H1 (cell line): ENCODE results near the gene TMEM129. TPM values are rescaled to one million over a fixed set of nuclear protein-coding genes. Genes with fewer than 3 reads are reported as not detected.

Experiments used
- CTCF ChIA-PET: fragments of 300-600 bp; sonication (Branson Sonifier 250); formaldehyde crosslinking; loops from one replicate; lab custom pipeline; 2021; ENCODE audit not compliant: partially characterized antibody; lab: Charles Lee
- POLR2A ChIA-PET: fragments of 300-600 bp; sonication (Branson Sonifier 250); formaldehyde crosslinking; loops from one replicate; lab custom pipeline; 2021; ENCODE audit warnings: inconsistent platforms; ENCODE audit not compliant: partially characterized antibody; lab: Charles Lee
- DNase-seq, 2 experiments: peaks; one replicate each; pipeline versions ENCODE4 v3.0.0 to v3.0.0-alpha.2; 2010 to 2022; ENCODE audit warnings: low spot score in 2 of 2, low read depth in 1 of 2, mixed read lengths in 1 of 2
- FAIRE-seq: peaks from 2 replicates; lab custom pipeline; 2011; peaks lifted over from hg19 to GRCh38; lab: Jason Lieb, UNC
- H2AFZ ChIP-seq: 2 replicates; pipeline ENCODE4 v1.8.1; 2012; ENCODE audit warnings: low read length, inconsistent platforms
- H2AK5ac ChIP-seq: 2 replicates; pipeline ENCODE4 v1.6.1; 2013; ENCODE audit warnings: low read depth, low read length
- H2BK120ac ChIP-seq: replicated peaks from 2 replicates; pipeline ENCODE3; 2013; ENCODE audit warnings: low read depth, low read length, inconsistent platforms
- H2BK12ac ChIP-seq: 2 replicates; pipeline ENCODE4 v1.6.1; 2013; ENCODE audit warnings: low read depth, low read length
- H2BK15ac ChIP-seq: 2 replicates; pipeline ENCODE4 v1.6.1; 2013; ENCODE audit warnings: low read length
- H2BK20ac ChIP-seq: 2 replicates; pipeline ENCODE4 v1.6.1; 2013; ENCODE audit warnings: low read length
- H2BK5ac ChIP-seq: 2 replicates; pipeline ENCODE4 v1.6.1; 2013; ENCODE audit warnings: low read depth, low read length
- H3K14ac ChIP-seq: 2 replicates; pipeline ENCODE4 v1.6.1; 2013; ENCODE audit warnings: inconsistent platforms; ENCODE audit not compliant: insufficient read length
- H3K18ac ChIP-seq: 2 replicates; pipeline ENCODE4 v1.6.1; 2013; ENCODE audit warnings: low read length; ENCODE audit errors: extremely low read depth
- H3K23ac ChIP-seq: 2 replicates; pipeline ENCODE4 v1.6.1; 2013; ENCODE audit warnings: inconsistent platforms; ENCODE audit not compliant: insufficient read length
- H3K23me2 ChIP-seq: 2 replicates; pipeline ENCODE4 v1.6.1; 2013; ENCODE audit warnings: low read depth, low read length
- H3K27ac ChIP-seq: 2 replicates; pipeline ENCODE4 v1.6.1; 2011; ENCODE audit warnings: low read depth, low read length, inconsistent platforms
- H3K27me3 ChIP-seq, 4 experiments: replicated peaks in 1 of 4; 1 replicate in 1 of 4; 2 replicates in 3 of 4; pipeline versions ENCODE4 v1.6.1 to v1.8.1; 2011 to 2013; ENCODE audit warnings: low read length in 3 of 4, mild to moderate bottlenecking in 3 of 4, inconsistent platforms in 2 of 4, mixed read lengths in 2 of 4, moderate library complexity in 1 of 4; ENCODE audit not compliant: control insufficient read depth in 3 of 4, insufficient read depth in 3 of 4; ENCODE audit errors: extremely low read depth in 1 of 4
- H3K36me3 ChIP-seq, 4 experiments: 2 replicates each; pipeline versions ENCODE4 v1.6.1 to v1.8.1; 2011 to 2013; ENCODE audit warnings: mild to moderate bottlenecking in 4 of 4, low read length in 3 of 4, moderate library complexity in 2 of 4, control low read depth in 1 of 4, inconsistent platforms in 1 of 4; ENCODE audit not compliant: insufficient read depth in 4 of 4, control insufficient read depth in 2 of 4
- H3K4ac ChIP-seq: replicated peaks from 2 replicates; pipeline ENCODE3; 2013; ENCODE audit warnings: low read length, low read depth, mixed read lengths, inconsistent platforms; ENCODE audit not compliant: insufficient read length
- H3K4me1 ChIP-seq, 4 experiments: replicated peaks in 1 of 4; 1 replicate in 1 of 4; 2 replicates in 3 of 4; pipeline versions ENCODE4 v1.6.1 to v1.8.1; 2011 to 2013; ENCODE audit warnings: low read length in 3 of 4, inconsistent platforms in 2 of 4, mixed read lengths in 1 of 4; ENCODE audit not compliant: insufficient read depth in 4 of 4, control insufficient read depth in 3 of 4
- H3K4me2 ChIP-seq, 2 experiments: 2 replicates each; pipeline versions ENCODE4 v1.6.1 to v1.8.1; 2011 to 2013; ENCODE audit warnings: low read depth in 2 of 2, low read length in 2 of 2, control low read depth in 1 of 2, inconsistent platforms in 1 of 2, mild to moderate bottlenecking in 1 of 2; ENCODE audit not compliant: insufficient read depth in 1 of 2
- H3K4me3 ChIP-seq, 4 experiments: fragments of 200-600, 300-600 bp in 1 of 4; sonication (generic), shearing (Covaris generic), sonication (Bioruptor Twin) in 1 of 4; 2 replicates each; pipeline versions ENCODE4 v1.5.1 to v1.8.1; 2011 to 2016; ENCODE audit warnings: low read length in 4 of 4, low read depth in 3 of 4, control low read depth in 2 of 4, inconsistent platforms in 2 of 4, mild to moderate bottlenecking in 2 of 4, mixed read lengths in 1 of 4, moderate library complexity in 1 of 4; ENCODE audit not compliant: insufficient read depth in 2 of 4; ENCODE audit errors: extremely low read depth in 1 of 4
- H3K56ac ChIP-seq: replicated peaks from 2 replicates; pipeline ENCODE3; 2013; ENCODE audit warnings: low read depth, mild to moderate bottlenecking, mixed read lengths, low read length, inconsistent platforms; ENCODE audit not compliant: insufficient read length
- H3K79me1 ChIP-seq: 2 replicates; pipeline ENCODE4 v1.6.1; 2013; ENCODE audit warnings: low read depth, low read length, control low read depth
- H3K79me2 ChIP-seq, 2 experiments: 2 replicates each; pipeline versions ENCODE4 v1.6.1 to v1.8.1; 2012 to 2013; ENCODE audit warnings: low read length in 2 of 2, mild to moderate bottlenecking in 2 of 2, inconsistent platforms in 1 of 2; ENCODE audit not compliant: insufficient read depth in 2 of 2, control insufficient read depth in 1 of 2
- H3K9ac ChIP-seq, 4 experiments: replicated peaks in 1 of 4; 1 replicate in 1 of 4; 2 replicates in 3 of 4; pipeline versions ENCODE4 v1.6.1 to v1.8.1; 2011 to 2013; ENCODE audit warnings: low read depth in 3 of 4, low read length in 3 of 4, control low read depth in 2 of 4, mild to moderate bottlenecking in 2 of 4, moderate library complexity in 2 of 4, inconsistent platforms in 1 of 4; ENCODE audit errors: extremely low read depth in 1 of 4
- H3K9me3 ChIP-seq, 2 experiments: 2 replicates each; pipeline versions ENCODE4 v1.6.1 to v1.8.1; 2012 to 2013; ENCODE audit warnings: mild to moderate bottlenecking in 2 of 2, moderate library complexity in 2 of 2, control low read depth in 1 of 2, inconsistent platforms in 1 of 2, low read depth in 1 of 2, low read length in 1 of 2, mixed read lengths in 1 of 2; ENCODE audit not compliant: insufficient read depth in 2 of 2
- H4K20me1 ChIP-seq, 2 experiments: replicated peaks in 1 of 2; 2 replicates each; pipeline versions ENCODE3 to v1.8.1; 2011 to 2013; ENCODE audit warnings: inconsistent platforms in 2 of 2, low read length in 2 of 2, mild to moderate bottlenecking in 1 of 2; ENCODE audit not compliant: insufficient read depth in 2 of 2, control insufficient read depth in 1 of 2
- H4K5ac ChIP-seq: 2 replicates; pipeline ENCODE4 v1.6.1; 2013; ENCODE audit warnings: low read length, low read depth, mixed read lengths, inconsistent platforms; ENCODE audit not compliant: insufficient read length
- H4K8ac ChIP-seq: 2 replicates; pipeline ENCODE4 v1.8.0; 2013; ENCODE audit warnings: mild to moderate bottlenecking, moderate library complexity, low read length, inconsistent platforms; ENCODE audit not compliant: insufficient read depth; ENCODE audit errors: extremely low read depth
- H4K91ac ChIP-seq: replicated peaks from 2 replicates; pipeline ENCODE3; 2013; ENCODE audit warnings: low read length, mixed read lengths, inconsistent platforms; ENCODE audit not compliant: insufficient read length
- ASH2L ChIP-seq: fragments of 200-600, 300-600 bp; sonication (generic); IDR thresholded peaks from one replicate; pipeline ENCODE4 v1.7.1; 2017; ENCODE audit warnings: low read length
- BACH1 ChIP-seq: IDR thresholded peaks from 2 replicates; pipeline ENCODE4 v1.6.1; 2012; ENCODE audit warnings: low read length, improper control_type of control experiment
- CBX8 ChIP-seq: fragments of 300-800, 300-1000 bp; sonication (generic); IDR thresholded peaks from 2 replicates; pipeline ENCODE4 v1.7.1; 2016; ENCODE audit warnings: low read depth, low read length, borderline replicate concordance
- POLR2A ChIP-seq, 2 experiments: IDR thresholded peaks; 1 replicate in 1 of 2; 2 replicates in 1 of 2; pipeline ENCODE4 v1.6.1; 2011; ENCODE audit warnings: low read depth in 2 of 2, low read length in 2 of 2, mild to moderate bottlenecking in 2 of 2; ENCODE audit errors: control extremely low read depth in 1 of 2
- RAD21 ChIP-seq, 2 experiments: IDR thresholded peaks in 1 of 2; conservative IDR thresholded peaks in 1 of 2; 2 replicates each; pipeline ENCODE4 v1.6.1; 2011; ENCODE audit warnings: low read depth in 2 of 2, low read length in 2 of 2, improper control_type of control experiment in 1 of 2, inconsistent platforms in 1 of 2, mild to moderate bottlenecking in 1 of 2, moderate library complexity in 1 of 2
- SAP30 ChIP-seq: fragments of 300-600 bp; sonication (generic); IDR thresholded peaks from 2 replicates; pipeline ENCODE4 v1.7.1; 2012; ENCODE audit warnings: low read length, moderate library complexity, mild to moderate bottlenecking, inconsistent platforms; ENCODE audit not compliant: insufficient read depth, insufficient replicate concordance
- SIN3A ChIP-seq, 2 experiments: IDR thresholded peaks in 1 of 2; conservative IDR thresholded peaks in 1 of 2; 2 replicates each; pipeline ENCODE4 v1.6.1; 2011 to 2012; ENCODE audit warnings: low read length in 2 of 2, improper control_type of control experiment in 1 of 2, low read depth in 1 of 2, mild to moderate bottlenecking in 1 of 2
- SP1 ChIP-seq: IDR thresholded peaks from 2 replicates; pipeline ENCODE4 v1.6.1; 2011; ENCODE audit warnings: low read depth, low read length
- TAF7 ChIP-seq: optimal IDR thresholded peaks from 2 replicates; pipeline ENCODE3; 2011; ENCODE audit warnings: low read depth, mild to moderate bottlenecking, inconsistent platforms, low read length, moderate library complexity, borderline replicate concordance
- WGBS, 2 experiments: shearing (Covaris generic) in 1 of 2; methylation state at CpG; one replicate each; pipeline versions ENCODE4 v1.1.6 to v1.1.7; 2013 to 2015; ENCODE audit warnings: low lambda C conversion rate in 2 of 2, mixed read lengths in 2 of 2, inconsistent platforms in 1 of 2, low coverage in 1 of 2, missing lambda C conversion rate in 1 of 2; ENCODE audit not compliant: insufficient replicate concordance in 2 of 2, insufficient coverage in 1 of 2, insufficient read length in 1 of 2; ENCODE audit errors: extremely low coverage in 1 of 2, missing lambda C conversion rate in 1 of 2; 5-methylcytosine and 5-hydroxymethylcytosine counted together
- polyA plus RNA-seq, 7 experiments: library from polyadenylated mRNA; depleted of rRNA in 3 of 7; stranded (reverse) in 5 of 7; unstranded in 2 of 7; fragments of >200 nt in 5 of 7; fragments of 200-250 nt in 2 of 7; gene quantifications; 1 replicate in 5 of 7; 2 replicates in 1 of 7; 4 replicates in 1 of 7; pipeline versions ENCODE4 v1.2.1 to v1.2.3, GENCODE V29; 2011 to 2013; ENCODE audit warnings: missing spikeins in 2 of 7, mixed read lengths in 2 of 7
- total RNA-seq: library from RNA; stranded (reverse); fragmentation: NEBNext Ultra II Directional; extraction: Animal tissue kit (Norgen Biotek cat#: 25700); gene quantifications from 2 replicates; pipeline ENCODE4 v1.2.1, GENCODE V29; 2021
- TF ChIP-seq, protein P1 (sequence below): IDR thresholded peaks from 2 replicates; pipeline ENCODE4 v1.6.1; 2012; ENCODE audit warnings: inconsistent platforms

The TMEM129 gene
- total and polyA plus RNA-seq, 2 of the 8 experiments (the other 6 are each of a cell fraction or from before 2014, with no cell fraction given): 31.5 to 58.7 TPM

GRCh38 chr4:1728061-1728980, 7.2 kb upstream of the TMEM129 start:
- Histone ChIP-seq H3K36me3 (peaks cover 60 to 73% (median 68%) of the 10 kb centered on the region in 4 experiments), H3K14ac (no peak overlapping the region), H4K20me1 (peaks cover 32 to 37% of the 10 kb centered on the region in 2 experiments), H3K4ac (no peak overlapping the region), H2AFZ (no peak overlapping the region), H3K4me1 (no peaks in the 10 kb centered on the region), H3K23ac (no peak overlapping the region), H3K9me3 (no peaks in the 10 kb centered on the region), H3K9ac (no peak overlapping the region), H2BK120ac (no peak overlapping the region), H2BK5ac (no peak overlapping the region), H2BK12ac (no peak overlapping the region), H4K8ac (no peak overlapping the region), H3K56ac (no peak overlapping the region), H3K4me3 (no peak overlapping the region), H3K27me3 (no peaks in the 10 kb centered on the region), H3K79me1 (peaks cover 9% of the 10 kb centered on the region), H3K23me2 (no peaks in the 10 kb centered on the region), H2AK5ac (no peak overlapping the region), H3K79me2 (peaks cover 2 to 27% of the 10 kb centered on the region in 2 experiments; a peak in 3 of 4 replicates), H2BK20ac (no peak overlapping the region), H4K91ac (no peak overlapping the region), H3K18ac (no peak overlapping the region), H2BK15ac (no peak overlapping the region), H3K4me2 (no peak overlapping the region), H4K5ac (no peak overlapping the region), H3K27ac (no peak overlapping the region)
- WGBS, 2 experiments: 93% methylated on average over 31 of the region's 31 CpGs; no CpG with 5 or more reads in 1 of the 2 experiments
- FAIRE-seq (no peak), DNase-seq (no peak)
- ChIA-PET POLR2A (interaction anchor here (1.2 to 1.5 kb wide), 4 partner anchors 17 to 81 kb away, joined by 3 to 5 read pairs (median 4); no protein-coding TSS in a partner anchor), CTCF (interaction anchor here (0.6 to 18.6 kb wide), 18 partner anchors 9 to 1191 kb away, joined by 3 to 326 read pairs (median 6); no protein-coding TSS in a partner anchor)
- TF ChIP-seq, protein P1, sequence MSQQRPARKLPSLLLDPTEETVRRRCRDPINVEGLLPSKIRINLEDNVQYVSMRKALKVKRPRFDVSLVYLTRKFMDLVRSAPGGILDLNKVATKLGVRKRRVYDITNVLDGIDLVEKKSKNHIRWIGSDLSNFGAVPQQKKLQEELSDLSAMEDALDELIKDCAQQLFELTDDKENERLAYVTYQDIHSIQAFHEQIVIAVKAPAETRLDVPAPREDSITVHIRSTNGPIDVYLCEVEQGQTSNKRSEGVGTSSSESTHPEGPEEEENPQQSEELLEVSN: no peak
- TF ChIP-seq ASH2L (no peak), BACH1 (no peak), SP1 (no peak), CBX8 (no peak), SAP30 (no peak), POLR2A (IDR thresholded peaks at IDR 0.05; ENCODE audit: control extremely low read depth in 1 of 2, low read depth in 2 of 2, low read length in 2 of 2) (no peak), TAF7 (no peak), SIN3A (conservative IDR thresholded peaks at IDR 0.05 in 1 of 2, IDR thresholded peaks at IDR 0.05 in 1 of 2; ENCODE audit: low read depth in 1 of 2, low read length in 2 of 2) (no peak), RAD21 (IDR thresholded peaks at IDR 0.05 in 1 of 2, conservative IDR thresholded peaks at IDR 0.05 in 1 of 2; ENCODE audit: low read depth in 2 of 2, low read length in 2 of 2) (no peak)
